Measurements from ENCODE around the gene HOXC6.

DNA sequence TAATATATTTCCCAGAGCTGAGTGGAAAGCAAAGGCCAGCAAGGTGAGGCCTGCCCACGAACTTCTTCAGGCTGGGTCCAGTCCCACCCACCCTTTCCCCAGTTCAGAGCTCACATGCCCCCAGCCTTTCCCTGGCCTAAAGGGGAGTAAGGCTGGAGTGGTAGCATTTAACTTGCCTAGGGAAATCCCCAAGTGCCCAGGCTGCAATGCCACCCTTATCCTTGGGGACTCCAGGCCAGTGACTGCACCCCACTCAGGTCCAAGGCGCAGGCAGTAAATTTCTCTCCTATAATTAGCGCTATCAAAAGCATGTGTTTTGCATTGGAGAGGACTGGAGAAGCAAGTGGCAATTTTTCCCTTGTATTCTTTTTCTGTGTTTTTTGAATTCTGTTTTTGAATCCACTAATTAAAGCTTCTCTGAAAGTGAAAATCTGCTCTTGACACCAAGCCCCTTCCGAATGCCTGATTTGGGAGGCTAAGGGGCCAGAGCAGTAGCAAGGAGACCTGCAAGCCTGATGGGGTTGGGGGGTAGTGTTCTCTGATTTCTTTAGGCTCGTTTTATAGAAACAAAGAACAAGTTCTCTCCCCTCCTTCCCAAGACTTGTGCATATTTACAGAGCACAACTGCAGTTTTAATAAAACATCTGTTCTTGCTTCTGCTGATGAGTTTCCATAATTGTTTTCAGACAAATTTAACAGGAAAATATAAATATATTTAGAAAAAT is 3.5 kb upstream of the HOXC6 start:
- TF ChIP-seq, protein P1, sequence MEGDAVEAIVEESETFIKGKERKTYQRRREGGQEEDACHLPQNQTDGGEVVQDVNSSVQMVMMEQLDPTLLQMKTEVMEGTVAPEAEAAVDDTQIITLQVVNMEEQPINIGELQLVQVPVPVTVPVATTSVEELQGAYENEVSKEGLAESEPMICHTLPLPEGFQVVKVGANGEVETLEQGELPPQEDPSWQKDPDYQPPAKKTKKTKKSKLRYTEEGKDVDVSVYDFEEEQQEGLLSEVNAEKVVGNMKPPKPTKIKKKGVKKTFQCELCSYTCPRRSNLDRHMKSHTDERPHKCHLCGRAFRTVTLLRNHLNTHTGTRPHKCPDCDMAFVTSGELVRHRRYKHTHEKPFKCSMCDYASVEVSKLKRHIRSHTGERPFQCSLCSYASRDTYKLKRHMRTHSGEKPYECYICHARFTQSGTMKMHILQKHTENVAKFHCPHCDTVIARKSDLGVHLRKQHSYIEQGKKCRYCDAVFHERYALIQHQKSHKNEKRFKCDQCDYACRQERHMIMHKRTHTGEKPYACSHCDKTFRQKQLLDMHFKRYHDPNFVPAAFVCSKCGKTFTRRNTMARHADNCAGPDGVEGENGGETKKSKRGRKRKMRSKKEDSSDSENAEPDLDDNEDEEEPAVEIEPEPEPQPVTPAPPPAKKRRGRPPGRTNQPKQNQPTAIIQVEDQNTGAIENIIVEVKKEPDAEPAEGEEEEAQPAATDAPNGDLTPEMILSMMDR (conservative IDR thresholded peaks at IDR 0.05; ENCODE audit: low read depth, low read length) = no peak
- TF ChIP-seq EZH2phosphoT487 (IDR thresholded peaks at IDR 0.05; ENCODE audit: borderline replicate concordance, low read length) = no peak
- TF ChIP-seq EZH2 (IDR thresholded peaks at IDR 0.05; ENCODE audit: low read length, unreplicated experiment) = no peak

Measured in PC-3 (cell line).